ENCODE data around the gene SLX4IP.
A peak's percentile ranks its signal among the peaks of the same experiment; 100 is the strongest.

Gene SLX4IP

GRCh38 chr20:10665791-10666190, 230.7 kb downstream of the SLX4IP start:
- Histone ChIP-seq H3K4me1 (ENCODE audit: control insufficient read depth, insufficient read depth, low read length, unreplicated experiment) (peaks cover 25% of the 10 kb centered on the region), H2AFZ (ENCODE audit: low read length, unreplicated experiment) (no peak overlapping the region), H3K27ac (ENCODE audit: low read depth, low read length) (no peak overlapping the region), H3K4me3 (ENCODE audit: low read depth, low read length) (no peak overlapping the region), H3K27me3 (ENCODE audit: insufficient read depth, low read length) (no peaks in the 10 kb centered on the region), H3K79me2 (ENCODE audit: control insufficient read depth, insufficient read depth, low read length, unreplicated experiment) (peaks cover 45% of the 10 kb centered on the region), H3K36me3 (ENCODE audit: insufficient read depth, low read length) (peaks cover 17% of the 10 kb centered on the region; the same call in 1 of the 2 replicates)

GRCh38 chr20:10666221-10667076, 231.3 kb downstream of the SLX4IP start:
- Histone ChIP-seq H3K36me3 (ENCODE audit: insufficient read depth, low read length) (peaks cover 17% of the 10 kb centered on the region; the same call in 1 of the 2 replicates), H3K79me2 (ENCODE audit: control insufficient read depth, insufficient read depth, low read length, unreplicated experiment) (peaks cover 50% of the 10 kb centered on the region), H3K4me3 (ENCODE audit: low read depth, low read length) (no peak overlapping the region), H3K27me3 (ENCODE audit: insufficient read depth, low read length) (no peaks in the 10 kb centered on the region), H3K27ac (ENCODE audit: low read depth, low read length) (no peak overlapping the region), H3K4me1 (ENCODE audit: control insufficient read depth, insufficient read depth, low read length, unreplicated experiment) (peaks cover 28% of the 10 kb centered on the region), H2AFZ (ENCODE audit: low read length, unreplicated experiment) (no peak overlapping the region)

- H3K79me2 ChIP-seq (ENCODE audit: control insufficient read depth, insufficient read depth, low read length, unreplicated experiment), result peaks cover 50% of the 10 kb centered on the region
- H3K36me3 ChIP-seq (ENCODE audit: insufficient read depth, low read length), result peaks cover 17% of the 10 kb centered on the region; the same call in 1 of the 2 replicates
- no peak overlapping the region for H3K27ac ChIP-seq (ENCODE audit: low read depth, low read length)
- H3K4me1 ChIP-seq (ENCODE audit: control insufficient read depth, insufficient read depth, low read length, unreplicated experiment), result peaks cover 28% of the 10 kb centered on the region
- H2AFZ ChIP-seq (ENCODE audit: low read length, unreplicated experiment), result no peak overlapping the region
- H3K4me3 ChIP-seq (ENCODE audit: low read depth, low read length), result no peak overlapping the region
- H3K27me3 ChIP-seq (ENCODE audit: insufficient read depth, low read length), result no peaks in the 10 kb centered on the region
Observed at GRCh38 chr20:10667077-10667401, 231.9 kb downstream of the SLX4IP start.

- H3K79me2 ChIP-seq (ENCODE audit: control insufficient read depth, insufficient read depth, low read length, unreplicated experiment), result peaks cover 54% of the 10 kb centered on the region
Observed at GRCh38 chr20:10667560-10668167, 232.6 kb downstream of the SLX4IP start.

GRCh38 chr20:10668677-10669368, 233.7 kb downstream of the SLX4IP start:
- peaks cover 28% of the 10 kb centered on the region for H3K4me1 ChIP-seq (ENCODE audit: control insufficient read depth, insufficient read depth, low read length, unreplicated experiment)
- no peaks in the 10 kb centered on the region for H3K27me3 ChIP-seq (ENCODE audit: insufficient read depth, low read length)
- no peak overlapping the region for H2AFZ ChIP-seq (ENCODE audit: low read length, unreplicated experiment)
- peaks cover 64% of the 10 kb centered on the region for H3K79me2 ChIP-seq (ENCODE audit: control insufficient read depth, insufficient read depth, low read length, unreplicated experiment)
- peaks cover 7% of the 10 kb centered on the region; the same call in 1 of the 2 replicates for H3K36me3 ChIP-seq (ENCODE audit: insufficient read depth, low read length)
- H3K4me3 ChIP-seq (ENCODE audit: low read depth, low read length), result no peak overlapping the region
- H3K27ac ChIP-seq (ENCODE audit: low read depth, low read length), result no peak overlapping the region

More at GRCh38 chr20:10667560-10668167, 232.6 kb downstream of the SLX4IP start:
- H3K4me1 ChIP-seq (ENCODE audit: control insufficient read depth, insufficient read depth, low read length, unreplicated experiment), result peaks cover 28% of the 10 kb centered on the region
- no peak overlapping the region for H3K27ac ChIP-seq (ENCODE audit: low read depth, low read length)
- no peak overlapping the region for H3K4me3 ChIP-seq (ENCODE audit: low read depth, low read length)
- H2AFZ ChIP-seq (ENCODE audit: low read length, unreplicated experiment), result no peak overlapping the region
- H3K27me3 ChIP-seq (ENCODE audit: insufficient read depth, low read length), result no peaks in the 10 kb centered on the region
- H3K36me3 ChIP-seq (ENCODE audit: insufficient read depth, low read length), result peaks cover 14% of the 10 kb centered on the region; the same call in 1 of the 2 replicates

- Histone ChIP-seq H3K79me2 (ENCODE audit: control insufficient read depth, insufficient read depth, low read length, unreplicated experiment) (peaks cover 59% of the 10 kb centered on the region), H3K36me3 (ENCODE audit: insufficient read depth, low read length) (peaks cover 7% of the 10 kb centered on the region; the same call in 1 of the 2 replicates), H3K4me1 (ENCODE audit: control insufficient read depth, insufficient read depth, low read length, unreplicated experiment) (peaks cover 27% of the 10 kb centered on the region)
Observed at GRCh38 chr20:10669843-10670446, 234.8 kb downstream of the SLX4IP start.

GRCh38 chr20:10670501-10671220, 235.6 kb downstream of the SLX4IP start:
- Histone ChIP-seq H3K27ac (ENCODE audit: low read depth, low read length) (peak overlapping the region; percentile 92), H3K27me3 (ENCODE audit: insufficient read depth, low read length) (no peaks in the 10 kb centered on the region), H3K4me1 (ENCODE audit: control insufficient read depth, insufficient read depth, low read length, unreplicated experiment) (peaks cover 27% of the 10 kb centered on the region), H3K79me2 (ENCODE audit: control insufficient read depth, insufficient read depth, low read length, unreplicated experiment) (peaks cover 59% of the 10 kb centered on the region), H2AFZ (ENCODE audit: low read length, unreplicated experiment) (peak overlapping the region; percentile 95), H3K36me3 (ENCODE audit: insufficient read depth, low read length) (peaks cover 7% of the 10 kb centered on the region; the same call in 1 of the 2 replicates), H3K4me3 (ENCODE audit: low read depth, low read length) (peak overlapping the region; percentile 98)

More at GRCh38 chr20:10669843-10670446, 234.8 kb downstream of the SLX4IP start:
- H3K27me3 ChIP-seq (ENCODE audit: insufficient read depth, low read length), result no peaks in the 10 kb centered on the region
- H3K27ac ChIP-seq (ENCODE audit: low read depth, low read length), result peak overlapping the region; percentile 92
- H3K4me3 ChIP-seq (ENCODE audit: low read depth, low read length), result peak overlapping the region; percentile 98
- H2AFZ ChIP-seq (ENCODE audit: low read length, unreplicated experiment), result no peak overlapping the region

GRCh38 chr20:10671221-10671918, 236.3 kb downstream of the SLX4IP start:
- Histone ChIP-seq H3K79me2 (ENCODE audit: control insufficient read depth, insufficient read depth, low read length, unreplicated experiment) (peaks cover 58% of the 10 kb centered on the region), H3K27me3 (ENCODE audit: insufficient read depth, low read length) (no peaks in the 10 kb centered on the region), H3K4me1 (ENCODE audit: control insufficient read depth, insufficient read depth, low read length, unreplicated experiment) (peaks cover 28% of the 10 kb centered on the region), H3K27ac (ENCODE audit: low read depth, low read length) (peak overlapping the region; percentile 94), H3K4me3 (ENCODE audit: low read depth, low read length) (peak overlapping the region; percentile 98), H2AFZ (ENCODE audit: low read length, unreplicated experiment) (peak overlapping the region; percentile 95), H3K36me3 (ENCODE audit: insufficient read depth, low read length) (peaks cover 7% of the 10 kb centered on the region; the same call in 1 of the 2 replicates)

GRCh38 chr20:10671919-10672623, 237.0 kb downstream of the SLX4IP start:
- Histone ChIP-seq H3K27ac (ENCODE audit: low read depth, low read length) (peak overlapping the region; percentile 94), H2AFZ (ENCODE audit: low read length, unreplicated experiment) (peak overlapping the region; percentile 45), H3K79me2 (ENCODE audit: control insufficient read depth, insufficient read depth, low read length, unreplicated experiment) (peaks cover 51% of the 10 kb centered on the region), H3K27me3 (ENCODE audit: insufficient read depth, low read length) (no peaks in the 10 kb centered on the region), H3K4me1 (ENCODE audit: control insufficient read depth, insufficient read depth, low read length, unreplicated experiment) (peaks cover 28% of the 10 kb centered on the region), H3K4me3 (ENCODE audit: low read depth, low read length) (peak overlapping the region; percentile 98), H3K36me3 (ENCODE audit: insufficient read depth, low read length) (peaks cover 7% of the 10 kb centered on the region; the same call in 1 of the 2 replicates)

Data from ACC112 (cell line).